ENCODE data around the gene DCAF15.
"Not testable (repeated sequence)": the region's sequence is repeated elsewhere in the genome, so short reads cannot be mapped to it uniquely, and the experiment has no call there.

The DCAF15 gene

GRCh38 chr19:13909430-13909829, 42.9 kb upstream of the DCAF15 start:
- no peak for DNase-seq (ENCODE audit: low spot score)
- TF ChIP-seq CTCF (IDR thresholded peaks at IDR 0.05; ENCODE audit: extremely low read depth, missing control alignments): no peak

GRCh38 chr19:13913352-13913751, 39.0 kb upstream of the DCAF15 start:
- DNase-seq (ENCODE audit: low spot score): no peak
- no peak for TF ChIP-seq CTCF (IDR thresholded peaks at IDR 0.05; ENCODE audit: extremely low read depth, missing control alignments)

- DNase-seq (ENCODE audit: low spot score): no peak
- no peak for TF ChIP-seq CTCF (IDR thresholded peaks at IDR 0.05; ENCODE audit: extremely low read depth, missing control alignments)
Observed at GRCh38 chr19:13914777-13915176, 37.5 kb upstream of the DCAF15 start.

GRCh38 chr19:13917888-13918406, 34.4 kb upstream of the DCAF15 start:
- no peak for DNase-seq (ENCODE audit: low spot score)
- no peak for TF ChIP-seq CTCF (IDR thresholded peaks at IDR 0.05; ENCODE audit: extremely low read depth, missing control alignments)

GRCh38 chr19:13918726-13919411, 33.4 kb upstream of the DCAF15 start:
- peak; percentile 6 for DNase-seq (ENCODE audit: low spot score)
- no peak for TF ChIP-seq CTCF (IDR thresholded peaks at IDR 0.05; ENCODE audit: extremely low read depth, missing control alignments)

- TF ChIP-seq CTCF (IDR thresholded peaks at IDR 0.05; ENCODE audit: extremely low read depth, missing control alignments): no peak
- DNase-seq (ENCODE audit: low spot score): no peak
Observed at GRCh38 chr19:13920524-13920923, 31.8 kb upstream of the DCAF15 start.

- peak; percentile 74 for DNase-seq (ENCODE audit: low spot score)
- TF ChIP-seq CTCF (IDR thresholded peaks at IDR 0.05; ENCODE audit: extremely low read depth, missing control alignments): no peak
Observed at GRCh38 chr19:13920940-13921747, 31.2 kb upstream of the DCAF15 start.

- DNase-seq (ENCODE audit: low spot score): not testable (repeated sequence)
Observed at GRCh38 chr19:13922118-13922517, 30.2 kb upstream of the DCAF15 start.

Data from GM20000 (cell line).